T-helper 2 cell treated with Interferon-gamma antibody and Interleukin-4, amounts not matched to agents 100 ng/mL and 5 ng/mL, for 36 hours (primary cell): ENCODE measurements around the gene CNFN. TPM values are rescaled to one million over a fixed set of nuclear protein-coding genes. Genes with fewer than 3 reads are reported as not detected.

Experiments
- intact Hi-C: fragments of 100-400 bp; cut with micrococcal nuclease; formaldehyde crosslinking; loops from one replicate; pipeline ENCODE4 v1.15.1; 2023
- total RNA-seq: library from RNA; stranded (reverse); gene quantifications from 2 replicates; pipeline ENCODE4 v1.2.3, GENCODE V29; 2022

CNFN gene, protein sequence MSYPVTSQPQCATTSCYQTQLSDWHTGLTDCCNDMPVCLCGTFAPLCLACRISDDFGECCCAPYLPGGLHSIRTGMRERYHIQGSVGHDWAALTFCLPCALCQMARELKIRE
- 0.34 TPM in 1 of 2 replicates, not detected in the other for total RNA-seq

DNA sequence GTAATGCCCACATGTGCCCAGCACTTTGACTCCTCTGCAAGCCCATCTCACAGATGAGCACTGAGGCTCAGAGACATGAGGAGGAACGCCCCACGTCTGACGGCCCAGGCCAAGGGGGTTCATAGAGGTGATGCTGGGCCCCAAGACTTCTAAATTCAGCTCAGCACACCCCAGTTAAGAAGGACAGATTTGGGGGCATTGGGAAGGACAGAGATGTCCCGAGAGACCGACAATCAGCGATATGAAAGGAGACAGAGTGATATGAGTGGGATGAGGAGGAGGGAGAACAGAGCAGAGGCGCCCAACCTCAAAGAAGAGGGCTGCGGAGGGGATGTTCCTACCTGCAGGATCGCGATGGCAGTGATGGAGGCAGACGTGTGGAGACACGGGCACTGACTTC lies at the start of gene CNFN:
TSS of gene CNFN (minus strand) at position 399 of the 400 bp plus-strand sequence. CDS start 1,260 bp downstream, outside the sequence.
- intact Hi-C loops: no loop called here

DNA sequence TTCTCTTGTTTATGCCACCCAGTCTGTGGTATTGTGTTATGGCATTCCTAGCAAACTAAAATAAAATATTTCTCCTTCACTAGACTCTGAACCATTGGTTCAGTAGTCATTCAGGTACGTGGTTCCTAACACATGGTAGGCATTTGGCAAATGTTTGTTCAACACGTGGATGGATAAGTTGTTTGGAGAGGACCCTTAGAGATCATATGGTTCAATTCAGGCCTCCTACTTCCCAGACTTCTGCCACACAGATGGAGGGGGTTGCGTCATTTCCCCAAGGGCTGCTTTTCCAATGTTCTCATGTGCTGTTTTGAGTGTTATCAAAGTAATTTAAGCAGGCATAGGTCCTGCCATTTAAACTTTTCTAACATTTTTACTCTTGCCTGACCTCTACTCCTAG lies 45.9 kb upstream of the CNFN start:
- intact Hi-C loops: no loop called here

DNA sequence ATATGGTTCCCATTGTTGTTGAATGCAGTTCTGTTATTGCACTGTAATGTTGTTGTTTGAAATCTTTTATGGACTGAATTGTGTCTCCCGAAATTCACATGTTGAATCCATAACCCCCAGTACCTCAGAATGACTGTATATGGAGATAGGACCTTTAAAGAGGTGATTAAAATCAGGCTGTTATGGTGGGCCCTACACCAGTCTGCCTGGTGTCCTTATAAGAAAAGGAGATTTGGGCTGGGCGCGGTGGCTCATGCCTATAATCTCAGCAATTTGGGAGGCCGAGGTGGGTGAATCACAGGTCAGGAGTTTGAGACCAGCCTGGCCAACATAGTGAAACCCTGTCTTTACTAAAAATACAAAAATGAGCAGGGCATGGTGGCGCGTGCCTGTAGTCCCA lies 45.2 kb upstream of the CNFN start:
- intact Hi-C loops: no loop called here

DNA sequence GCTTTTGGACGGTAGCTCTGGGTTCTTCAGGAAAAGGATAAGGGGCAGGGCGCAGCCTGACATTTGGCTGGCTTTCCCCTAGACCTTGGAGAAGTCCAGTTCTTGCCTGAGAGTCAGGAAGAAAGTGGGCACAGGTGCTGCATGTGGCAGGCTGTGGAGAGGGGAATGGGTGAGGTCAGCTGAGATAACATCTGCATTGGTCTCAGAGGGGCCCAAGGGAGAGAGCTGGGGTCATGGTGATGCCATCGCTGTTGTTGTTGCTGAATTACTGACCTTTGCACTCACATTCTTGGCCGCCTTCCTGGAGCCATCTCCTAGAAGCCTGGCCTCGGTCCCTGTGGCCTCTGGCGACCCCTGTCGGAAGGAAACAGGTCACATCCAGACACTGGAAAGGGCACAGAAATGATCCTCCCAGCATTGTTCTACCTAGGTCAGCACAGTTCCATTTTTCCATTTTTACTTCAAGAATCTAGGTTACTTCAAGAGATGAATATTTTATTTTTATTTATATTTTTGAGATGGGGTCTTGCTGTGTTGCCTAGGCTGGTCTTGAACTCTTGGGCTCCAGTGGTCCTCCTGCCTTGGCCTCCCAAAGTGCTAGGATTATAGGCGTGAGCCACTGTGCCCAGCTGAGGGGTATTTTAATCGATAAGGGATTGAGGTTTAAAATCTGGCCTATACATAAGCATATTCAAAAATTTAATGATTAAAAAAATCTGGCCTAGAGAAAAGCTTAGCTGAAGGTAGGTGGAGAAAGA lies 43.6 kb upstream of the CNFN start:
- intact Hi-C loops: no loop called here

DNA sequence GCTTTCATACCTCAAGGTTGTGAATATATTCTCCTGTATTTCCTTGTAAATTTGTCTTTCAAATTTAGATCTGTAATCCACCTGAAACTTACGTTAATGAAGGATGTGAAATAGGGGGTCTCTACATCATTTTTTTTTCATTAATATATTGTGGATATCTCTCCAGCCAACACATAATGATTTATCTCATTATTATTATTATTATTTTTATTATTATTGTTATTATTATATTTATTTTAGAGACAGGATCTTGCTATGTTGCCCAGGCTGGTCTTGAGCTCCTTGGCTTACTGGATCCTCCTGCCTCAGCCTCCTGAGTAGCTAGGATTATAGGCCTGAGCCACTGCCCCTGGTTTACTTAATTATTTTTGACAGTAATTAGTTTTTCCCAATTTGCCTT lies 41.4 kb upstream of the CNFN start:
- intact Hi-C loops: no loop called here

DNA sequence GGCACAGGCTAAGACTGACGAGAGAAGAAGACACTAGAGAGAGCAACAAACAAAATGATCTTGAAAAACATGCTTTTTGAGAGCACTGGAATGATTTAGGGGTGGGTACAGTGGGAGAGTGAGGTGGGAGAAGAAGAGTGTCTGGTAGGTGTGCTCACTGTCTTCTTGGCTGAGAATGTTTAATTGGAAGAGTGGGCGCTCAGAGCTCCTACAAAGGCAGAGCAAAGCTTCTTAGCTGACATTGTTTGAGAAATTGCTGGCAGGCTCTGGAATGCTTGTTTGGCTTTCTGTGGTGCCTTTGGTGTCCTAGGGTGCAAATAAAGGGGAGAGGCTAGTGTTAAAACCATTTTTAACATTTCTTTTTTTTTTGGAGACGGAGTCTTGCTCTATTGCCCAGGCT lies 38.6 kb upstream of the CNFN start:
- intact Hi-C loops: no loop called here

DNA sequence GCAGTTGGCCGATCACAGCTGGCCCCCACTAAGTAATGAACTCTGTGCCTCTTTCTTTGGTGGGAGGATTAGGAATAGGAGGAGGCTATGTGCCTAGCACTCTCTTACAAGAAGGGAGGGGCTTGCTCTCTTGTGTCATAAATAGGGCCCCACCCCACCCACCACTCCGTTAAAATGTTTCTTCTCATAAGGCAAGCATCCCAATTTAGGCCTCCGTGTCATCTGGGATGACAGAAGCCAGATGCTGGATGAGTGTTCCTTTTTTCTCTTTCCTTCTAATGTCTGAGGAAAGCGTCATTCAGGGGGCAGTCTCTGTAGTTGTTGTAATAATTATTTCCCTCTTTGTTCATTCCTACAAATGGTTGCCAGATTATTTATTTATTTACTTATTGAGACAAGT lies 37.2 kb upstream of the CNFN start, which contains the start of gene LIPE:
TSS of gene LIPE (minus strand) at position 76 of the 400 bp plus-strand sequence. CDS start 239 bp downstream, outside the sequence.
- intact Hi-C loops: no loop called here

DNA sequence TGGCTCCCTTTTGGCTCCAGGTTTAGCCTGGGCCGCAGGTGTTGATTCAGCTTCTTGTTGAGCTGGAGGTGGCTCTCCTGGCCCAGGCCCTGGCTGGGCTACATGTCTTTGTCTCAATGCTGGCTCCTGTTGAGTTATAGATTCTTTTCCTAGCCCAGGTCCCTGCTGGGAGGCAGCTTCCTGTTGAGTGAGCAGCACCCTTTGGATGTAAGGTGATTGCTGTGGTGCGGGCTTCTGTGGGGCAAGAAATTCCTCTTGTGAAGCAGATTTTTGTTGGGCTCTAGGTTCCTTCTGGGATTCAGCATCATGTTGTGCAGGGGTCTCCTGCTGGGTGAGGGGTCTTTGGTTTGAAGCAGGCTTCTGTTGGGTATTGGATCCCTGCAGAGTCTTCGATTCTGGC lies 36.5 kb upstream of the CNFN start:
- intact Hi-C loops: no loop called here

DNA sequence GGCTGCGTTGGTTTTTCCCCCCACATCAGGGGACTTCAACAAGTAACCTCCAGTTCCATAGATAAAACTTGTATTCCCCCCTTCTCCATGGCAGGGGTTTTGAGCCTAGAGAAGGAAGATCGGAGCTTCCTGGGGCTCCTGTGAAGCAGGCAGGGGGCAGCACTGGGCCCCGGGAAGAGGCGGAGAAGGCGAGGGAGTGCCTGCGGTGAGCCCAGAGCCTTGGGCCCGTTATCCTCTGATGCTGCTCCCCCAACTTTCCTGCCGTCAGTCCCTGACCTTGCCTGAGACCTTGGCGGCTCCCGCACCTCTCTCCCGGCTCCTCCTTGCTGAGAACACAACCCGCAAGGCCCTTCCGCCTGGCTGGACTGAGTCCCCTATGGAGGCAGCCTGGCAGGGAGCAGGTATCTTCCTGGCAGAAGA lies 34.6 kb upstream of the CNFN start:
- intact Hi-C loops: loop anchor here (5.0 kb wide), 1 partner anchor 317 kb away; no protein-coding TSS in a partner anchor

DNA sequence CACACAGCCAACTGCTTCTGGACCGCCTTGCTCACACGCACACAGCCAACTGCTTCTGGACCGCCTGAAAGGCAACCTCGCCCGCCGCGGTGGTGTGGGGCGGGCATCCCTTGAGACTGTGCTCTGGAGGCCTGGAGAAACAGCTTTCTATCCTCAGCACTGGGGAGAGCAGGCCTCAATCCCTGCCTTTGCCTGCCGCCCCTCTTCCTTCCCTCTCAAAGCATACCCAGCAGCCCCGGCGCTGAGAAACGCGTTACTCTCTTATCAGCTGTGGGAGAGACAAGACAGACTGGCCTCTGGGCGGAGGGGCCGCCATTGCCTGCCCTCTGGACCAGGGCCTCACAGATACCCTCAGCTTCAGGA lies 34.2 kb upstream of the CNFN start:
- intact Hi-C loops: loop anchor here (5.0 kb wide), 1 partner anchor 317 kb away; no protein-coding TSS in a partner anchor

DNA sequence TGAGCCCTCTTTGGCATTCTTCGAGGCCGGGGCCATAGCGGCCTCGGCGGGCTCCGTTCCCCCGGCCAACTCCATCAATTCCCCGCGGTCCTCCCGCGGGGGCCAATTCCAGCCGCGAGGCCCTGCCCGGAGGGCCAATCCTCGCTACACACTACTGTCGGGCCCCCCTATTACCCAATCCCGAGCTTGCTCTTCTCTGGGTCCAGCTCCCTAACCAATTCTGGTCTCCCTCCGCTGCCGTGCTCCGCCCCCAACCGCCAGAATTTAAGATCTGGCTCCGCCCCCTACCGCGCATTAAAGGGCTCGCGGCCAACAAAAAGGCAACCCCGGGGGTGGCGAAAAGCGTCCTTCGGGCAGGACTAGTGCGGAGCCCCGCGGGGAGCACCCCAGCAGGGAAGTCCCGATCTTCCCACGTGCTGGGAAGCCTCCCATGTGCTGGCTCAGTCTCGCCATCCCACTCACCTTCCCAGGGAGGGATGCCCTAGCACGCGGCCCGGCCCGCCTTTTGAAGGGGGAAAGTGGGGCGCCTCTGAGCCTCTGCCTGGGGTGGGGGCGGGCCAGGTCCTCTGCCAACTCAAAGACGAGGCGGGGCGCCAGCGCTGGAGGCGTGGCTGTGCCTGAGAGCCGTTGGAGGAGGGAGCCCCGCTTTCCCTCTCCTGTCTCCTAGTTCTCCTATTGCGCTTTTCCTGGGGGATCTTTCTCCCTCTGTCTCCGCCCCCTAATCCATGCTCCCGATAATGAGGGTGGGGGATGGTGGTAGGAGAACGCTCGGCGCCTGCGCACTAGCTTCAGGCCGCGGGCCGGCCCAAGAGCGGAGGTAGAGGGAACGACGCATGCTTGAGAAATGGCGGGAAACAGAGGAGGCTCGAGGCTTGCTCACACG lies 33.6 kb upstream of the CNFN start:
- intact Hi-C loops: loop anchor here (1.0 to 5.0 kb wide), 5 partner anchors 27 to 316 kb away; partner anchors contain the start of genes PAFAH1B3 and PRR19

DNA sequence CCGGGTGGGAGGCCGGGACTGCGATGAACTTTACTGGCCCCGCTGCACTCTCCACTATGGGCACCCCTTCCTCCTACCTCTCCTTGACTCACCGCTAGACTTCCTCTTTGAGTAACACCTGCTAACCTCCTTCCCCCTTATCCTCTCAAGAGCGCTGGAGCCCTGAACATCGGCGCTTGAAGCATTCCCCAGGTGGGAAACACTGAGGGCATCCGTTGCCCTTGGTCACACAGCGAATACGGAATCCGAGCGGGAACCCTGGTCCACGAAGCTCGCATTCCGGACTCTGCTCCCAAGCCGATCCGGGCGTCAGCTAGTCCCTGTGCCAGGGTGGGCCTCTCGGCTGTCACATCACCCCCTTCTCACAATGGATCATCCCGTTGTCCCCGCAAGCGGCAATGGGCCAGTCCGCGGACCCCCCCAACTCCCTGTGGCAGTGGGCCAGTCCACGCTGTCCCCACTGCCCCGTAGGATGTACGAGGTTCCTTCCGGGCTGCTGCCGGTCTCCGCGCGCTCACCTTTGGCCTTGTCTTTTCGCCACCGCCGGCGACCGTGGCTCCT lies 32.9 kb upstream of the CNFN start:
- intact Hi-C loops: loop anchor here (1.0 to 5.0 kb wide), 5 partner anchors 26 to 316 kb away; partner anchors contain the start of genes PAFAH1B3 and PRR19

DNA sequence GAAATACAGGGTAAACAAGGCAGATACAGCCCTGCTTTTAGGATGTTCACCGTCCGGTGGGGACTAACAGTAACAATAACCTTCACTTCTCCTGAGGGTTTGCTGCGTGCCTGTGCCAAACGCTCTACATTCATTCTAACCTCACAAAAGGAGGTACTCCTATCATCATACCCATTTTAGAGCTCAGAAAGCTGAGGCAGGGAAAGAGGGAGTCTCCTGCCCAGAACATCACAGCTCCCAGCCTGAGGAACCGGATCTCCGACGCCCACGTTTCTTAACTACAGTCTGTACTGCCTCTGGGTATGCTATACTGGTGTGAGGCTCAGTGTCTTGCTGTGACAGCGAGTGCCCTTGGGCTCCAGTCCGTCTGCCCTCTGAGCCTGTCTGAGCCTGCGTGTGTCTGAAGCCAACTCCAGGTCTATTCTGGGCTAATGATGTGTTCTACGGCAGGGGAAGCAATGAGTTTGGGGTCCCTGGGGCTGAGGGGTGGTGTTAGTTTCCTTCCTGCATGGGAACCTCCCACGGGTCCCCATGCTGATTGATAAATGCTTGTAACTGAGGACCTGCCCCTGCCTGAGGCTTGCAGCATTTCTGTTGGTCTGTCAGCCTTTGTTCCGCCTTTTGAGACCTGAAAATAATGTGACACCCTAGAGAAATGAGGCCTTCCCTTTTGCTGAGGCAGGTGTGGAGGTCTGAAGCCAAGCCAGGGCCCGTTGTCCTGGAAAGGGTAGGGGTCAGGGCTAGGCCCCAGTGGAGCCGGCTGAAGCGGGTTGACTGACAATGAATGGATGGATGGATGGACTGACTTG lies 32.2 kb upstream of the CNFN start:
- intact Hi-C loops: loop anchor here (2.0 to 5.0 kb wide), 2 partner anchors 25 to 315 kb away; no protein-coding TSS in a partner anchor

DNA sequence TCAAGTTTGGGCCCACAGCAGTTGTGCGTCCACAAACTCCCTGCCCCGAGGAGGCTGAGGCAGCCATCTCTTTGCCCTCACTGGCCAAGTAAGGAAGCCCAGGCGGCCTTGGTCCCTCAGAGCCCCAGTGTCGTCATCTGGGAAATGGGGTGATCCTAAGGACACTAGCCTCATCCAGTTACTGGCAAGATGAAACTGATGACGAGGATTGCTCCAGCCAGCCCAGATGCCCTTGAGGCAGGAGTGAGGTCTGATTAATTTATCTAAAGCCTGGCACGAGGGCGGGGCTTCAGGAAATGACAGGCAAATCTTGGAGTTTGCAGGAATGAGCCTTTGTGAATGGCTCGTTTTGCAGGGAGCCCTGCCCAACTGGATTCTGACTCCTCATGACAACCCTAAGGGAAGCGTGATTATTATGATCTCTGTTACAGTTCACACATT lies 31.5 kb upstream of the CNFN start:
- intact Hi-C loops: loop anchor here (2.0 to 5.0 kb wide), 2 partner anchors 25 to 314 kb away; no protein-coding TSS in a partner anchor

DNA sequence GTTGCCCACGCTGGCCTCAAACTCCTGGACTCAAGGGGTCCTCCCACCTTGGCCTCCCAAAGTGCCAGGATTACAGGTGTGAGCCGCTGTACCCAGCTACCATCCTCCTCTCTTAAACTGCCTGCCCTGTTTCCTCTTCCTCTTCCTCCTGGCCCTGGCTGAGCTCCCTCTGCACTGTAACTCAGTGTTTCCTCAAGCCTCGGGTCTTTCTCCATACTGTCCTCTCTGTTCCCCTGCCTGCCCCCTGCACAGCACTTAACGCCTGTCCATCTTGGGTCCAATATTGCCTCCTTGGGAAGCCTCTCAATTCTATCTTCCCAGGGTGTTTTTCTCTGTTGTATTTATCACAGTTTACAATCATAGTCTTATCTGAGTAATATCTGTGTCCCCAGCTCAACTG lies 31.0 kb upstream of the CNFN start:
- intact Hi-C loops: loop anchor here (5.0 kb wide), 1 partner anchor 314 kb away; no protein-coding TSS in a partner anchor

DNA sequence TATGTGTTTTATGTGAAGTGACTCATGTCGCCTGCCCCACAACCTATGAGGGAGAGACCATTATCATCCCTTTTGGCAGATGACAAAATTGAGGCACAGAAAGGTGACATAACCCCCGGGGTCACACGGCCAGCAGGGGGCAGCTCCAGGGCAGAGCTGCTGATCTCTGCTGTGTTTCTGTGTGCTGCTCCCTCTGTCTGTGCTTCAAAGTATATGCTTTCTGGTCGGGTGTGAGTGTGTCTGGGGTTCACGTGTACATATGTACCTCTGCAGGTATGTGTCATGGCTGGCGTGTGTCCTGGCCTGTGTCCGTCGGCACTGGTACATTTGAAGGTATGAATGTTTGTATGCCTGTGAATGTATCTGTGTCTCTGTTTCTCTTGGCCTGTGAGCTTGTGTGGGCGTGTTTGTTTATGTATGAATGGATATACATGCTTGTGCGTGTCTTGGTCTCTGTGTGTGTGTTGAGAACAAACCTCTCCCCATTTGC lies 30.0 kb upstream of the CNFN start:
- intact Hi-C loops: loop anchor here (1.0 to 5.0 kb wide), 2 partner anchors 109 to 313 kb away; no protein-coding TSS in a partner anchor

DNA sequence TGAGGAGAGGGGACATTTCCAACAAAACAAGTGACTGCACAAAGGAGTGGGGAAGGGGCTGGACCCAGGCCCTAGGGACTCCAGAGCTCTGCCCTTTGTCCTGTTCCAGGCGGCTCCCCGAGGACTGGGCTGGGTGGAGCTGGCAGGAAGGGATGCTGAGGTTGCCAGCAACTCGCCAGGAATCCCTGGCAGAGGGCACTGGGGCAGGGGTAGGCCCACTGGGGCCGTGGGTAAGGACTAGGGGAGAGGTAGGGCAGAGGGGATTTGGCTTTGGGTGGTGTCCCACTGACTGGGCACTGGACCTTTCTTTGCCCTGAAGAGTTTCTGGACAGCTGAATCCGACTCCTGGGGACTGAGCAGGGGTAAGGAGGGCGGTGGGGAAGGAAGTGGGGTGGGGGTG lies 29.2 kb upstream of the CNFN start:
- intact Hi-C loops: no loop called here

DNA sequence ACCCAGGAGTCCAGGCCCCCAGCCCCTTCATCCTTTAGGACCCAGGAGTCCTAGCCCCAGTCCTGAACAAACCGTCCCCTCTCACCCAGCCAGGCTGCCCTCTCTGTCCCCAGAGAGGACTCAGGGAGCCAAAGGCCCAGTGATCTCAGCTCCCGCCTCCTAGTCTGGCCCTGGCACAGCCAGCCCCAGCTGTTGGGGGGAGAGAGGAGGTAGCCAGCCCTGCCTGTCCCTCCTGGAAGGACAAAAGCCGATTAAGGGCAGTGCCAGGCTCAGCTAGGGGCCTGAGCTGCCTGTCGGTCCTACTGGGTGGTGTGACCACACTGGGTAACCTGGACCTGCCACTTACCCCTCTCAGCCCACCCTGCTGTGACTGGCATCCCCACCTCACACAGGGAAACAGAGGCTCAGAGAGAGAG lies 22.6 kb upstream of the CNFN start:
- intact Hi-C loops: no loop called here

DNA sequence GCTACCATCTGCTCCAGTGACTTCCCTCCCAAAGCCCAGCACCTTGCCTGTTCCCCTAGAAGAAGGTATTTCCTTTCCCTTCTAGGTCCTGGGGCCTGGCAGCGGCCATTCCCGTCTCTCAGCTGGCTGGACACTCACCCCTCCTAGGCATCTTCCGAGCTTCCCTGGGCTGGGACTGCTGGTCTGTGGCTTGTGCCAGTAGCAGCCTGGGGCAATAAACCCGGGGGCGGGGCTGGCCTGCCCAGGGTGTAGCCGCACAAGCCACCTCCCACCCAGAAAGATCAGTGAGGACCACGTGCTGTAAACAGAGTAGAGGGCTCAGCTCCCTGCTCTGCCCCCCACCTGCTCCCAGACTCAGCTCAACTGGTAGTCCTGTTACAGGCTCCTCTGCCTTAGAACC lies 22.1 kb upstream of the CNFN start:
- intact Hi-C loops: no loop called here

DNA sequence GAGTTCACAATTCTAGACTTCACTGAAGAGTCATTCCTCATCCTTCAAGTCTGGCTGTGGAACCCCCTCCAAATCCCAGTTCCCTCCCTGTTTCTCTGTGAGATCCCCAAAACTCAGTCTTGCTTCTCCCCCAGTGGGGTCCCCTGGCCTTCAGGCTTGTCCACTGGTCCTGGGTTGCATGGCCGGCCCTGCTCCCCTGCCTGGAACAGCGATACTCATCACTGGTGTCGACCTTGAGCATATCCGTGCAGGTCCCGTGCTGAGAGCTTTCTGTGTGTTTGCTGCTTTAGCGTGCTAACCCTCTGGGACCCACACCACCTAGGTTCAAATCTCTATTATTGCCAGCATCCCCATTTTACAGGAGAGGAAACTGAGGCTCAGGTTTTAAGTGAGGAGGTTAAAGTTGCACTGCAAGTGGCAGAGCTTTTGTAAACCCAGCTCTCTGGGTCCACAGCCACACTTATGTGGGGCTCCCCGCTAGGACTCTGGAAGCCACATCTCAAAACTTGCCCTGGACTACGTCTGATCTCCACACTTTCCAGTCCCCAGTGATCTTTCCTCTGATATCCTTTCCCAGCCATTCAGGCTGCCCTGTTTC lies 21.6 kb upstream of the CNFN start:
- intact Hi-C loops: no loop called here
